GM12878 (cell line): ENCODE data around the gene UTP25. TPM values are rescaled to one million over a fixed set of nuclear protein-coding genes. Genes with fewer than 3 reads are reported as not detected.

Experiments used
- ATAC-seq: fragments of 200-7000 bp; cut with Tn5 transposase; 3 replicates; pipeline ENCODE4 v1.9.1; 2020; ENCODE audit warnings: mild to moderate bottlenecking, moderate library complexity
- BruUV-seq: library from RNA; stranded (reverse); fragments of 400-500 nt; replicated peaks from 2 replicates; lab custom pipeline; 2021; lab: Mats Ljungman, UMichigan
- CTCF ChIA-PET: fragments of 300-600 bp; sonication (Branson Sonifier 250); formaldehyde crosslinking; extraction: SDS; loops from one replicate; lab custom pipeline; 2021; ENCODE audit warnings: inconsistent platforms; lab: Yijun Ruan, JAX
- POLR2A ChIA-PET: fragments of 350-600 bp; formaldehyde crosslinking; extraction: SDS; loops from one replicate; lab custom pipeline; 2021; ENCODE audit warnings: inconsistent platforms; lab: Charles Lee
- RAD21 ChIA-PET: fragments of 300-600 bp; sonication (Branson Sonifier 250); formaldehyde crosslinking; loops from one replicate; lab custom pipeline; 2023; ENCODE audit warnings: antibody characterized with exemption; ENCODE audit not compliant: unreplicated experiment; lab: Charles Lee
- SMC1A ChIA-PET: fragments of 300-600 bp; sonication (Branson Sonifier 250); formaldehyde crosslinking; loops from one replicate; lab custom pipeline; 2023; ENCODE audit not compliant: unreplicated experiment, uncharacterized antibody; lab: Charles Lee
- DNase-seq: peaks from one replicate; pipeline ENCODE4 v3.0.0-alpha.2; 2011; ENCODE audit warnings: low read depth, low spot score
- FAIRE-seq: peaks from 3 replicates; lab custom pipeline; 2011; peaks lifted over from hg19 to GRCh38; lab: Jason Lieb, UNC
- H2AFZ ChIP-seq: 2 replicates; pipeline ENCODE4 v1.6.0; 2011; ENCODE audit warnings: low read depth, low read length, control low read depth; ENCODE audit not compliant: control insufficient read depth
- H3K27ac ChIP-seq: 2 replicates; pipeline ENCODE4 v1.5.1; 2011; ENCODE audit warnings: control low read depth; ENCODE audit not compliant: control insufficient read depth, insufficient read depth
- H3K27me3 ChIP-seq, 2 experiments: replicated peaks in 1 of 2; 2 replicates each; pipeline versions ENCODE4 v1.6.0 to v1.6.1; 2011; ENCODE audit warnings: low read length in 1 of 2; ENCODE audit not compliant: control insufficient read depth in 2 of 2, insufficient read depth in 2 of 2
- H3K36me3 ChIP-seq, 2 experiments: 2 replicates each; pipeline ENCODE4 v1.5.1; 2011; ENCODE audit warnings: low read length in 1 of 2; ENCODE audit not compliant: control insufficient read depth in 2 of 2, insufficient read depth in 2 of 2
- H3K4me1 ChIP-seq: 2 replicates; pipeline ENCODE4 v1.6.1; 2011; ENCODE audit warnings: mild to moderate bottlenecking, low read length, moderate library complexity, mixed read lengths; ENCODE audit not compliant: control insufficient read depth, insufficient read depth
- H3K4me2 ChIP-seq: 2 replicates; pipeline ENCODE4 v1.6.0; 2011; ENCODE audit warnings: control low read depth; ENCODE audit not compliant: control insufficient read depth, insufficient read depth
- H3K4me3 ChIP-seq: fragments of 200-600 bp; sonication (generic); 2 replicates; pipeline ENCODE4 v1.5.1; 2016
- H3K79me2 ChIP-seq: 2 replicates; pipeline ENCODE4 v1.6.0; 2011; ENCODE audit warnings: low read length; ENCODE audit not compliant: control insufficient read depth, insufficient read depth
- H3K9ac ChIP-seq: 2 replicates; pipeline ENCODE4 v1.8.0; 2011; ENCODE audit warnings: low read length, control low read depth, mixed read lengths; ENCODE audit not compliant: control insufficient read depth, insufficient read depth
- H3K9me3 ChIP-seq: replicated peaks from 3 replicates; pipeline ENCODE4 v1.5.1; 2011; ENCODE audit warnings: mild to moderate bottlenecking, low read length; ENCODE audit not compliant: control insufficient read depth, insufficient read depth
- H4K20me1 ChIP-seq: 2 replicates; pipeline ENCODE4 v1.6.0; 2011; ENCODE audit not compliant: control insufficient read depth, insufficient read depth
- ASH2L ChIP-seq: fragments of 300-600, 200-600 bp; sonication (generic); IDR thresholded peaks from 2 replicates; pipeline ENCODE4 v1.6.1; 2017; ENCODE audit warnings: low read depth, mild to moderate bottlenecking, borderline replicate concordance
- ATF7 ChIP-seq: fragments of 450-650 bp; IDR thresholded peaks from 2 replicates; pipeline ENCODE4 v1.6.1; 2016; ENCODE audit warnings: low read depth, mild to moderate bottlenecking
- BCLAF1 ChIP-seq: fragments of 450-650 bp; IDR thresholded peaks from 2 replicates; pipeline ENCODE4 v1.6.1; 2017; ENCODE audit warnings: antibody characterized with exemption, mild to moderate bottlenecking, moderate library complexity
- CHD4 ChIP-seq: fragments of 200-600 bp; sonication (generic); IDR thresholded peaks from 2 replicates; pipeline ENCODE4 v1.6.1; 2016; ENCODE audit warnings: mild to moderate bottlenecking
- CUX1 ChIP-seq: IDR thresholded peaks from 2 replicates; pipeline ENCODE4 v1.6.1; 2012; ENCODE audit warnings: improper control_type of control experiment, low read depth, low read length; ENCODE audit not compliant: insufficient replicate concordance
- EGR1 ChIP-seq, 2 experiments: IDR thresholded peaks; 1 replicate in 1 of 2; 2 replicates in 1 of 2; pipeline ENCODE4 v1.6.1; 2011 to 2012; ENCODE audit warnings: low read depth in 2 of 2, low read length in 2 of 2, borderline replicate concordance in 1 of 2, mild to moderate bottlenecking in 1 of 2, moderate library complexity in 1 of 2
- FOS ChIP-seq: IDR thresholded peaks from 3 replicates; pipeline ENCODE4 v1.6.1; 2011; ENCODE audit warnings: borderline replicate concordance; ENCODE audit not compliant: insufficient read length; ENCODE audit errors: extremely low read depth
- HCFC1 ChIP-seq: fragments of 150-350 bp; IDR thresholded peaks from 2 replicates; pipeline ENCODE4 v1.6.1; 2014; ENCODE audit warnings: low read length
- NBN ChIP-seq: fragments of 450-650 bp; IDR thresholded peaks from 2 replicates; pipeline ENCODE4 v1.6.1; 2016
- SMAD5 ChIP-seq: IDR thresholded peaks from 2 replicates; pipeline ENCODE4 v1.6.1; 2016; ENCODE audit warnings: antibody characterized with exemption, low read depth
- TARDBP ChIP-seq: IDR thresholded peaks from 2 replicates; pipeline ENCODE4 v1.6.1; 2016; ENCODE audit warnings: borderline replicate concordance
- TCF7 ChIP-seq: IDR thresholded peaks from 2 replicates; pipeline ENCODE4 v1.6.1; 2014; ENCODE audit warnings: antibody characterized with exemption, borderline replicate concordance
- WRNIP1 ChIP-seq: IDR thresholded peaks from 2 replicates; pipeline ENCODE4 v1.6.1; 2011; ENCODE audit warnings: low read depth, low read length, improper control_type of control experiment, borderline replicate concordance
- YY1 ChIP-seq: IDR thresholded peaks from 2 replicates; pipeline ENCODE4 v1.6.1; 2011; ENCODE audit warnings: low read depth, mild to moderate bottlenecking, low read length
- ZNF622 ChIP-seq: fragments of 450-650 bp; IDR thresholded peaks from 2 replicates; pipeline ENCODE4 v1.6.1; 2017; ENCODE audit warnings: mild to moderate bottlenecking, inconsistent platforms
- WGBS: methylation state at CpG from one replicate; pipeline ENCODE4 v1.1.6; 2016; ENCODE audit warnings: low lambda C conversion rate; ENCODE audit not compliant: insufficient replicate concordance, insufficient coverage; ENCODE audit errors: missing lambda C conversion rate; 5-methylcytosine and 5-hydroxymethylcytosine counted together
- in situ Hi-C: fragments of 300-500 bp; cut with MboI; formaldehyde crosslinking; loops from 9 replicates; pipeline ENCODE4 v1.14.3; 2018; ENCODE audit warnings: mixed read lengths
- intact Hi-C: fragments of 100-400 bp; cut with micrococcal nuclease; formaldehyde crosslinking; loops from one replicate; pipeline ENCODE4 v1.14.2; 2022; ENCODE audit not compliant: unreplicated experiment
- polyA plus RNA-seq, 11 experiments: library from polyadenylated mRNA; depleted of rRNA in 4 of 11; unstranded in 6 of 11; stranded (reverse) in 5 of 11; fragments of >200 nt; fragmentation: Nextera tagmentation in 4 of 11; fragmentation: Illumina TruSeq in 1 of 11; extraction: Ambion mirVana in 4 of 11; extraction: Trizol in 1 of 11; gene quantifications; 1 replicate in 1 of 11; 2 replicates in 10 of 11; pipeline versions ENCODE4 v1.2.1 to v1.2.3, GENCODE V29; 2011 to 2016; ENCODE audit warnings: inconsistent platforms in 2 of 11, missing spikeins in 2 of 11, low read depth in 1 of 11
- total RNA-seq, 4 experiments: library from RNA; depleted of rRNA in 3 of 4; stranded (reverse); fragments of >200 nt in 3 of 4; fragmentation: Illumina TruSeq in 1 of 4; extraction: Trizol in 1 of 4; gene quantifications; 2 replicates each; pipeline versions ENCODE4 v1.2.1 to v1.2.3, GENCODE V29; 2013 to 2021

The UTP25 gene
- total and polyA plus RNA-seq, 10 of the 15 experiments (the other 5 are each of a cell fraction or from before 2014, with no cell fraction given), result 3.0 to 13.3 (median 8.5) TPM

GRCh38 chr1:209784265-209785169, 43.3 kb upstream of the UTP25 start, which contains the start of gene C1orf74:
C1orf74 (minus strand) TSS chr1:209784559; CDS start chr1:209783634, 925 bp downstream.
- DNase-seq (peak; percentile 92), FAIRE-seq (peak; percentile 96), ATAC-seq (peak; percentile 100)
- TSS peak; percentile 76 for BruUV-seq
- Histone ChIP-seq H3K4me3 (peak within 1 kb of the TSS; percentile 80), H3K4me1 (0 out of 2 replicates have a peak, but pooled peaks cover 2% of the 10 kb centered on the region), H2AFZ (peak within 1 kb of the TSS; percentile 87), H4K20me1 (no peaks in the 10 kb centered on the region), H3K9me3 (no peaks in the 10 kb centered on the region; the same call in 1 of the 3 replicates), H3K27me3 (no peaks in the 10 kb centered on the region), H3K79me2 (peaks cover 7% of the 10 kb centered on the region), H3K9ac (peak within 1 kb of the TSS; percentile 82), H3K4me2 (peak within 1 kb of the TSS; percentile 64), H3K36me3 (peaks cover 0 to 3% of the 10 kb centered on the region in 2 experiments; a peak in 2 of 4 replicates), H3K27ac (peak within 1 kb of the TSS; percentile 76)
- intact Hi-C loops (loop anchor here (2.0 kb wide), 2 partner anchors 28 to 42 kb away; partner anchors contain the start of genes TRAF3IP3 and UTP25), in situ Hi-C loops (no loop called here)
- RAD21 ChIA-PET, result interaction anchor here (0.8 to 2.4 kb wide), 9 partner anchors 10 to 44 kb away, joined by 3 to 19 read pairs (median 4); partner anchors contain the start of genes TRAF3IP3 and UTP25
- CTCF ChIA-PET, result interaction anchor here (0.8 to 6.0 kb wide), 8 partner anchors 9 to 132 kb away, joined by 3 to 72 read pairs (median 8); partner anchors contain the start of gene UTP25
- POLR2A ChIA-PET, result interaction anchor here (0.8 to 3.5 kb wide), 9 partner anchors 9 to 53 kb away, joined by 3 to 27 read pairs (median 4); partner anchors contain the start of gene TRAF3IP3
- WGBS, result 6% methylated on average over 41 of the region's 48 CpGs
- SMC1A ChIA-PET, result interaction anchor here (0.6 to 4.1 kb wide), 14 partner anchors 10 to 1957 kb away, joined by 3 to 31 read pairs (median 4); partner anchors contain the start of gene TRAF3IP3
- TF ChIP-seq FOS (no peak), TCF7 (no peak), EGR1 (IDR thresholded peaks at IDR 0.05; ENCODE audit: borderline replicate concordance in 1 of 2, low read depth in 2 of 2, low read length in 2 of 2) (0 out of 3 replicates have a peak, but pooled peaks of 1 of the 2 experiments have one; percentile 29), ATF7 (peak; percentile 99), NBN (peak; percentile 100), SMAD5 (peak; percentile 89; the same call in 1 of the 2 replicates), CUX1 (no peak), TARDBP (0 out of 2 replicates have a peak, but pooled peaks have one; percentile 26), YY1 (peak; percentile 75), ASH2L (no peak), ZNF622 (no peak), BCLAF1 (no peak), WRNIP1 (no peak), CHD4 (no peak), HCFC1 (peak; percentile 72)
